SK-N-SH (cell line): Measurements from ENCODE around the gene GALR3. TPM values are rescaled to one million over a fixed set of nuclear protein-coding genes. Genes with fewer than 3 reads are reported as not detected.

Experiments used
- polyA plus RNA-seq, 3 experiments: library from polyadenylated mRNA; depleted of rRNA; stranded (reverse); fragments of >200 nt; gene quantifications; 2 replicates each; pipeline ENCODE4 v1.2.3, GENCODE V29; 2012
- small RNA-seq, 7 experiments: library from RNA; depleted of rRNA; stranded (forward); fragments of <200 nt; gene quantifications; one replicate each; pipeline ENCODE3, GENCODE V24; 2012

Gene GALR3
- polyA plus RNA-seq, 1 of the 3 experiments (the other 2 are of a cell fraction) = not detected

Small RNA genes lying within 50 kb of the gene (small RNA-seq; reads per million reads assigned to genes)
- gene MIR659 = 0 to 27.3 (median 8.2) reads per million in 7 experiments

Other genes starting within 250 kb of the GALR3 start
- gene LGALS2, start 243.3 kb upstream of the GALR3 start, polyA plus RNA-seq (2012; rRNA removed) = not detected in 2 replicates
- gene GGA1, start 214.5 kb upstream of the GALR3 start, polyA plus RNA-seq (2012; rRNA removed) = 81.1 and 99.4 TPM in 2 replicates
- gene SH3BP1, start 183.7 kb upstream of the GALR3 start, polyA plus RNA-seq (2012; rRNA removed) = 8.6 and 8.9 TPM in 2 replicates
- 22.5 and 24.5 TPM in 2 replicates for gene PDXP, start 164.7 kb upstream of the GALR3 start, polyA plus RNA-seq (2012; rRNA removed)
- gene LGALS1, start 147.7 kb upstream of the GALR3 start, polyA plus RNA-seq (2012; rRNA removed) = 9,680 and 12,045 TPM in 2 replicates
- gene NOL12, start 137.0 kb upstream of the GALR3 start, polyA plus RNA-seq (2012; rRNA removed) = 48.2 and 52.2 TPM in 2 replicates
- 43.6 and 47.3 TPM in 2 replicates for gene TRIOBP, start 126.3 kb upstream of the GALR3 start, polyA plus RNA-seq (2012; rRNA removed)
- 20.3 and 24.2 TPM in 2 replicates for gene GCAT, start 15.4 kb upstream of the GALR3 start, polyA plus RNA-seq (2012; rRNA removed)
- 27.5 and 27.6 TPM in 2 replicates for gene ANKRD54, start 21.0 kb downstream of the GALR3 start, polyA plus RNA-seq (2012; rRNA removed)
- gene EIF3L, start 26.0 kb downstream of the GALR3 start, polyA plus RNA-seq (2012; rRNA removed) = 478 and 642 TPM in 2 replicates
- 12.9 and 15.2 TPM in 2 replicates for gene MICALL1, start 82.9 kb downstream of the GALR3 start, polyA plus RNA-seq (2012; rRNA removed)
- gene C22orf23, start 130.2 kb downstream of the GALR3 start, polyA plus RNA-seq (2012; rRNA removed) = 0.33 and 0.45 TPM in 2 replicates
- 146 and 255 TPM in 2 replicates for gene POLR2F, start 130.3 kb downstream of the GALR3 start, polyA plus RNA-seq (2012; rRNA removed)
- gene SOX10, start 161.2 kb downstream of the GALR3 start, polyA plus RNA-seq (2012; rRNA removed) = not detected in 2 replicates
- 36.8 and 42.8 TPM in 2 replicates for gene PICK1, start 234.0 kb downstream of the GALR3 start, polyA plus RNA-seq (2012; rRNA removed)